HG02798 (cell line): ENCODE measurements around the gene RASL11A.
"Not testable (repeated sequence)": the region's sequence is repeated elsewhere in the genome, so short reads cannot be mapped to it uniquely, and the experiment has no call there.

Experiments
- ATAC-seq: cut with Tn5 transposase; IDR thresholded peaks from one replicate; pipeline ENCODE4 v1.9.1; 2021; ENCODE audit warnings: mild to moderate bottlenecking; ENCODE audit not compliant: unreplicated experiment, poor library complexity

Gene RASL11A

DNA sequence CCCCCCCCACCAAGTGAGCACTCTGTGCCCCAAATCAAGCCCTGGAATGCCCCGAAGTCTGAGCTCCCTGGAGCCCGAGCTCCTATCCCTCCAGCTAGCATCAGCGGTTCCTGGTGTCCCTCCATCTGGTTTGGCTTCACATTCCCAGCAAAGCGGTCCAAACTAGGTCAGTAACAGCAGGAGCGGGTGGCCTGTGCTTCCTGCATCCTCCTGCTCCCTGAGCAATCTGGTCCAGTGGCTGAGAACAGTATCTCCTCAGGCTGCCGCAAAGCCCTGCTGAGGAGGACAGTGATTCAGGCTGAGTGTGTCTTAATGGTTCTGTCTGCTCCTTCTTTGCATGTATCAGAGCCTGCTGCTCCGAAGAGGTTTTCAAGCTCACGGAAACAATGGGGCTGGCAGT is 25.9 kb downstream of the RASL11A start:
- ATAC-seq, result no peak

DNA sequence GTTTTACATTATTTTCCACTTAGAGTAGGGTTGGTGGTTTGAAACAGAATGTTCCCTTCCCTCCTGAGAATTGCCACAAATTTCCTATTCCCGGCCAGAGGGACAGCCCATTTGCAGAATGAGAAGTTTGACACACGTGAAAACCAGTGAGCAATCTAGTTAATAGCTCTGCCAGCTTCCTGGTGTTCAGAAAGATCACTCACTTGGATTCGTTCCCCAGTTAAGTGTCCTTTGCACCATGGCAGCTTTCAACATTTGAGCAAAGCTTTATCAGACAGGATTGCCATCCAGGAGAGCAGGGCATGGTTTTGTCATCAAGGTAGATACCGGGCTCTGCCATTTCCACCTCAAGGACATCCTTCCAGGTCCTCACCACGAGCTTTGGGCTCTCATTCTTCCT is 28.2 kb downstream of the RASL11A start:
- no peak for ATAC-seq

DNA sequence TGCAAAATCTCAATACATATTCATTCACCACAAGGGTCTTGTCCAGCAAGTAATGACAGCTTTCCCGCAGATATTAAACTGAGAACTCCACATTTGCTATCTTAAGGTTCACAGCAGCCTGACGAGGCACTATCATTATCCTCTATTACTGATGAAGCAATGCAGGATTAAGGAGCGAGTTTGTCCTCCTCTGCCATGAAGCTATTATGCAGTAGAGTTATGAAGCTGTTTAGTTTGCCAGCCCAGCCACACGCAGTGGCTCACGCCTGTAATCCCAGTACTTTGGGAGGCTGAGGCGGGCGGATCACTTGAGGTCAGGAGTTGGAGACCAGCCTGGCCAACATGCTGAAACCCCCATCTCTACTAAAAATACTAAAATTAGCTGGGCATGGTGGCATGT is 29.8 kb downstream of the RASL11A start:
- ATAC-seq, result not testable (repeated sequence)

DNA sequence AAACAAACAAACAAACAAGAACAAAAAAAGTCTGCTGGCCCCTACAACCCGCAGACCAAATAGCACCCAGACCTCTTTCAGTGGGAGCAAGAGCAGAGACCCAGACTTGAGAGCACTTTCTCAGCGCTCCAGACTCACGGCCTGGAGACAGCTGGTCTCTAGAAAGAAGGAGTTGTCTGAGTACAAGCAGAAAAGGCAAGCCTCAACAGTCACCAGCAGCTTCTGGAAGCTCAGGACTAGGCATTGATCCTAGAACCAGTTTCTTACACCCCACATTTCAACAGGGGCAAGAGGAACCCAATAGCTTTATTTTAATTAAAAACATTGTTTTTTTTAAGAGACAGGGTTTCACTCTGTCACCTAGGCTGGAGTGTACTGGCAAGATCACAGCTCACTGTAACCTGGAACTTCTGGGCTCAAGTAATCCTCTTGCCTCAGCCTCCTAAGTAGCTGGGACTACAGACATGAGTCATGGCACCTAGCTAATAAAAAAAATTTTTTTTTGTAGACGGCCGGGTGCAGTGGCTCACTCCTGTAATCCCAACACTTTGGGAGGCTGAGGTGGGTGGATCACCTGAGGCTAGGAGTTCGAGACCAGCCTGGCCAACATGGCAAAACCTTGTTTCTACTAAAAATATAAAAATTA is 30.4 kb downstream of the RASL11A start:
- no peak for ATAC-seq

DNA sequence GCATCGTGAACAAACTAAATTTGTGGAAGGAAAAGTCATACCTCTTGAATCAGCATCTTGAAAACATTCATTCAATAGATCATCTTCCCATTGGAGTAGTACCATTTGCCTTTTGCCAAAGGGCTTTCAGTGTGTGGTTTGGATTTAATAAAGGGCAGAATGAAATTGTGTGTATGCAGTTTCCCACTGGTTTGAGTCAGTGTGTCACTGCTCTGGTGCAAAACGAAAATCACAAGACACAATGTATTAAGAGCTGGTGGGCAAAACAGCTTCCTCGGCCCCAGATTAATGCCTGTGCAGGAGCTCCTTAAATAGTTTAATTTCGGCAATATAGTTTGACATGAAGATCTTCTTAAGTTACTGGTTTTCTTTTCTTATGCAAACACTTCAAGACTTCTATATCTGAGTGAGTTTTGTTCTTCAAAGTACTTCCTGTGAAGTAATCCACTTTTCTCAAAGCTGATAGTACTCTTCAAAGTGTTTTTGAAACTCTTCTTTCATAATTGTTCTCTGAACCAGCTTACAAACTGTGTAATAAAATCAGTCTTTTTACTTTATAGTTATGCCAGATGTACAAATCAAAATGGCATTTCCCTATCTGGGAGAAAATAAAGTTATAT is 32.1 kb downstream of the RASL11A start:
- no peak for ATAC-seq

DNA sequence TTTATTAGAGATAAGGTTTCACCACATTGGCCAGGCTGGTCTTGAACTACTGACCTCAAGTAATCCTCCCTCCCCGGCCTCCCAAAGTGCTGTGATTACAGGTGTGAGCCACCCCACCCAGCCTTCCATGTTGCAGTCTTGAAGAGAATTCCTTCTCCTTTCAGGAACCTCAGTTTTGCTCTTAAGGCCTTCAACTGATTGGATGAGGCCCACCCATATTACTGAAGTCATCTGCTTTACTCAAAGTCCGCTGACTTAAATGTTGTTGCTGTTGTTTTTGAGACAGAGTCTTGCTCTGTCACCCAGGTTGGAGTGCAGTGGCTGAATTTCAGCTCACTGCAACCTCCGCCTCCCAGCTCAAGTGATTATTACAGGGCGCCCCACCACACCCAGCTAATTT is 33.5 kb downstream of the RASL11A start:
- ATAC-seq, result no peak

DNA sequence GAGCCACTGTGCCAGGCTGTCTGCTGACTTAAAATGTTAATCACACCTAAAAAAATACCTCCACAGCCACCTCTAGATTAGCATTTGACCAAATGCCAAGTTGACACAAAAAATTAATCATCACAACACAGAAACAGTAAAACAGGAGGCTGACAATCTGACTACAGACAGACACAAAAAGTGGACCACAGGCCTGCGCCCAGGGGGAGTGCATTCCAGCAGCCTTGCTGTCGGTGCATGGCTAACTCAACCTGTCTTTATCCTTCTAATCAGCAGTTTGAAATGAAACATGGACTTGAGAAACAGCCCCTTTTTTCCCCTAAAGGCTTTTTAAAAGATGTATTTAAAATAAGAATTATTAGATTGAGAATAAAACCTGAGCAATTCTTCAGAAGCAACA is 34.0 kb downstream of the RASL11A start:
- ATAC-seq, result no peak

DNA sequence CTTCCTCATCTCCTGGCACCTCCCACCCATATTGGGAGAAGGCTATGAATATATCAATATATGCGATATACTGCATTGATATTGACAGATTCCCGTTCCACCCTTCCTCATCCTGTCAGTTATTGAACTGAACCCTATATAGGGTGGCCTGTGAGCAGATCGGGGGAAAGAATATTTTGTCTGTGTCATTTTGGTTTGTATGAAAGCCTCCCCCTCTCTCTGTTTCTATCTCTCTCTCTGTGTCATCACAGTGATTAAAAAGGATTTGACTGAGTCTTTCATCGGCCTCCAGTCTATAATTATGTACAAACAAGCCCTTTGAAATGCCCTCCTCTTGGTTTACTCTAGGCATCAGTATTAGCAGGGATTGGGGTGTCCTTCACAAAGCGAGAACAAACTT is 35.7 kb downstream of the RASL11A start:
- ATAC-seq, result no peak

DNA sequence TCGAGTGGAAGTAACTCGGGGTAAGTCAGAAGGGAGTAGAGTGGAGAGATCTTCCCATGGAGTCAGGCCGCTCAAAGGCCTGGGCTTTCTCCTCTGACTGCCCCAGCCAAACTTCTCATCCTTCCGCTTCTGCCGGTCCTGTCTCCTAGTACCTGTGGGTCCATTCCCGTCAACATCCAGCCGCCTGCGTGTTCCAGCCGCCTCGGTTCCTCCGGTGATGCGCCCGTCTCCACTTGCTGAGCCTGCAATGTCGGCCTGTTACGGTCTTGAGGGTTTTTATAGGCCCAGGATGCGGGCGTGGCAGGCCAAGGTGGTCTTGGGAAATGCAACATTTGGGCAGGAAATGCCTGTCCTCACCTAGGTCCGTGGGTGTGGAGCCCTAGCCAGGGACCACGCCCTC is 38.3 kb downstream of the RASL11A start:
- no peak for ATAC-seq

DNA sequence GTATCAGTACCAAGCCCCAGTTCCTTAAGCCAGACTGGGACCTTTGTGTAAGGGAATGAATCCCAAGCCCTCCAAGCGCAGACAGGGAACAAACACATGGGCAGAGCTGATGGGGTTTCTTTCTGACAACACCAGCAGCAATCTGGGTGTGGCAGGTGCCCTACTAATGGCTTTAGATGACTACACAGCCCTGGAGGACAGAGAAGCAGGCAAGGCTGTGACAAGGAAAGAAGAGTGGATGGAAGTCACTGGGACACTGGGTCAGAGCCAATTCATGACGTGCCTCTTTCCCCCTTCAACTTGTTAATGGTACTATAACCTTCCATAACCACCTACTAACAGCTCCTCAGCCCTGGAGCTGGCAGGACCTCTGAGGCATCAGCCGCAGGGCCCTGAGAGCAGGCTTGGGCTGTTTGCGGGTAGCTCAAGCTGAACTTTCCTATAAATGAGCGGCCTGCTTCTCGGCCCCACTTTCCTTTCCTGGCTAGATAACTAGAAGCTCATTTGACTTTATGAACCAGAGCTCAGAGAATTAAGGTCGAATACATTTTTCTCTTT is 38.9 kb downstream of the RASL11A start:
- ATAC-seq, result no peak

DNA sequence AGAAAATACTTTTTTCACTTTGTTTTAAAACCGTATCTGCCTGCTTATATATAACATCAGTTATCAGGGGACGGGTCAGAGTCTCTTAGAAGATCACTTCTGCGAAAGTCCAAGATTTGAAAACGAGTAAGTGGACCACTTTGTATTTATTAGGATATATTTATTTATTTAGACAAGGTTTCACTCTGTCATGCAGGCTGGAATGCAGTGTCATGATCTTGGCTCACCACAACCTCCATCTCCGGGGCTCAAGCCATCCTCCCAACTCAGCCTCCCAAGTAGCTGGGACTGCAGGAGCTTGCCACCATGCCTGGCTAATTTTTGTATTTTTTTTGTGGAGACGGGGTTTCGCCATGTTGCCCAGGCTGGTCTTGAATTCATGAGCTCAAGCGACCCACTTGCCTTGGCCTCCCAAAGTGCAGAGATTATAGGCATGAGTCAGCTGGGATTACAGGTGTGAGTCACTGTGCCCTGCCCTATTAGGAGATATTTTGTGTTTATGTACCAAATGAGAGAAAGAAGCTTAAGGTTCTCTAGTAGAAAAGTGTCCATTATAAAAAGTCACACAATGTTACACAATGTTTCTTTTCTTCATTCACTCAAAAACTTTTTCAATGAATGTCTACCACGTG is 39.5 kb downstream of the RASL11A start:
- ATAC-seq, result no peak

DNA sequence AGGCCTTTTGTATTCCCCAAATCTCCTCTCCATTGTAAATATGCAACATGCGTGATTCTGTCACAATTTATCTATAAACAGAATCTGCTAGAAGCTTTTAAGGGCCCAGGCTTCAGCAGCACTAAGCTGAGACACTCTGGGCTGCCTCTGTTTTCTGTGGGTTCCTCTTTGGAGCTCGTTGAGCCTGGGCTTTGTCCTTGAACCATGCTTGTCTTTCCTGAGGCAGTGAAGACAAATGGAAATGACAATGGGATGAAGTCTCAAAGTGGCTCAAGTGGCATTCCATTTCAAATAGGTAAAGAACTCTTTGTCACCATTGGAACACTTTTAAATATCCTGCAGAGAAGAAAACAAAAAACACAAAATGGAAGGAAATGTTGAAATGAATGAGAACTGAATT is 40.3 kb downstream of the RASL11A start:
- ATAC-seq, result no peak

DNA sequence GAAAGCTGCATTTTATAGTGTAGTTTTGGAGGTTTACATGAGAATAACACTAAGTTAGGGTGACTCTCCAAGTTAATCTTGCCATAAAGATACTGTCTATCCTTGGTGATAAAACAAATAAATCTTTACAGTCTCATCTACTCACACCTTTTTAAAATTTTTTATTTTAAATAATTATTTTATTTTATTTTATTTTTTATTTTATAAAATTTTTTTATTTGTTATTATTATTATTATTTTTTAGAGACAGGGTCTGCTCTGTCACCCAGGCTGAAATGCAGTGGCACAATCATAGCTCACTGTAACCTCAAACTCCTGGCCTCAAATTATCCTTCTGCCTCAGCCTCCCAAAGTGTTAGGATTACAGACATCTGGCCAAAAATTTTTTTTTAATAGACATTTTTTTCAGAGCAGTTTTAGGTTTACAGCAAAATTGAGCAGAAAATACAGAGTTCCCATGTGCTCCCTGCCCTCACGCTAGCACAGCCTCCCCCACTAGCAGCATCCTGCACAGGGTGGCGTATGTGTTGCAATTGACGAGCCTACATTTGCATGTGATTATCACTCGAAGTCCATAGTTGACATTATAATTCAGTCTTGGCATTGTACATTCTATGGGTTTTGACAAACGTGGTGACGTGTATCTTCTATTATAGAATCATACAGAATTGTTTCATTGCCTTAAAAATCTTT is 41.0 kb downstream of the RASL11A start:
- no peak for ATAC-seq

DNA sequence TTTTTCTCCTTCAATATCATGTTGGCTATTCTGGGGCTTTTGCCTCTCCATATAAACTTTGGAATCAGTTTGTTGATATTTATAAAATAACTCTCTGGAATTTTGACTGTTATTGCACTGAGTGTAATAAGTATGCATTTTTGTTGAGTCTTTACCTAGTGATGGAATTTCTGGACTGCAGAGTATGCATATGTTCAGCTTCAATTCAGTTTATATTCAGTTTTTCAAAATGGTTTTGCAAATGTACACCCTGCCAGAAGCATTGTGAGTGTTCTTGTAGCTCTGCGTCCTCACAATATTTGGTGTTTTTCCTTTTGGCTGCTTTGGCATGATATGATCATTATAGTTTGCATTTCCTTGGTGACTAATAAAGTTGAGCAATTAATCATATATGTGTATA is 43.1 kb downstream of the RASL11A start:
- no peak for ATAC-seq

DNA sequence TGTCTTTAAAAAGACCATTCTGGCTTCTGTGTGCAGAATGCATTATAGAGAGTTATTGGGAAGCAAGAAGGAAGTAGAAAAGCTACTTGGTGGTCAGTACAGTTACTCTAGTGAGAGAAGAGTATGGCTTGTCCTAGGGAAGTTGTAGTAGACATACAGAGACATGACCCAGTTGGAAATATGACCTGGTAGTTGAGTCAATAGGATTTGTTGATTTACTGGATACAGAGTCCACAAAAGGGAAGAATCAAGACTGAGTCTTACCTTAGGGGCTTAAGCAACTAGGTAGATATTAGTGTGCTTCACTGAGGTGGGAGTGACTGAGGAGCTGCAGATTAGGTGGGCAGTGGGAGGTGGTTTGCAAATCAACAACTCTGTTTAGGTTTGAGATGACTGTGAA is 48.8 kb downstream of the RASL11A start:
- no peak for ATAC-seq

DNA sequence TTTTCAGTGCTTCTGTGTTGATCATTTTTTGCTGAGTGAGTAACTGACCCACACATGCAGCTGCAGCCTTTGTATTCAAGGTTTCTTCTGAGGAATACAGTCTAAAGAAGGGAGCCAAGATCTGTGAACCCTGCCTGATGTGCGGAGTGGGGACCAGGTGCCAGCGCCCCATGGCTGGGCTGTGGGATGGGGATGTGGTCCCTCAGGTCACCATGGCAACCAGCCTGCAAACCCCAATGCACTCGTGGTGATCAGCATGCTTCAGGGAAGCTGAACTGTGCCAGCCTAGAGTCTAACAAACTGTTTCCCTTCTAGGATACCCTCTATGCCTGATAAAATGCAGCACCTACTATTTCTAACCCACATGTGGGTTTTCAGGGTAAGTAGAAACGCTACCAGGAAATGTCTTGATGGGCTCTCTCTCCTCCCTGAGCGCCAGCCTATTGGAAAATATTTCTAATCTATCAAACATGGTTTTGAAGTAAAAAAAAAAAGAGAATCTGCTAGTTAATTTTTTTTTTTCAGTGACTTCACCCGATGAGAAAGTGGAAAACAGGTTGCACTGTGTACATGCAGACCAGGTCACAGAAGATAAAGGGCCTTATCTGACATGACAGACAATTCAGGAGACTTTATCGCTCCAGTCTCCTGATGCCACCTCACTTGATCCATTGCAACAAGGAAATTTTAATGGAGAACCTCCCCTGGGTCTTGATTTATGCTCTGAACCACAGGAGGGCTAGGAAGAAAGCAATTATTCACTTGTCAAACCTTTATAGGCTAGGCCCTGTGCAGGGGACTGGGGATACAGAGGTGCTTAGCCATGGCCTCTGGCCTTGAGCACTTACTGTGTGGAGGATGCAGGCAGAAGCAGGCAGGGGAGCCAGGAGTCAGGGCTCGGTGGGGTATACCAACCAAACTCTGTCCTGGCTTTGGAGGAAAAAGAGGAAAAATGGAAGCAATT is 51.1 kb downstream of the RASL11A start:
- no peak for ATAC-seq

DNA sequence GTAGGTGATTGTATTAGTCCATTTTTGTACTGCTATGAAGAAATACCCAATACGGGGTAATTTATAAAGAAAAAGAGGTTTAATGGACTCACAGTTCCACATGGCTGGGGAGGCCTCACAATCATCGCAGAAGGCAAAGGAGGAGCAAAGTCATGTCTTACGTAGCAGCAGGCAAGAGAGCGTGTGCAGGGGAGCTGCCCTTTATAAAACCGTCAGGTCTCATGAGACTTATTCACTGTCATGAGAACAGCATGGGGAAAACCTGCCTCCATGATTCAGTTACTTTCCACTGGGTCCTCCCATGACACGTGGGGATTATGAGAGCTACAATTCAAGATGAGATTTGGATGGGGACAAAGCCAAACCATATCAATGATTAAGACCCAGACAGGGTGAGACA is 51.8 kb downstream of the RASL11A start:
- ATAC-seq, result not testable (repeated sequence)
